Keratinocyte (primary cell): Measurements from ENCODE around the gene FAM120B. TPM values are rescaled to one million over a fixed set of nuclear protein-coding genes. Genes with fewer than 3 reads are reported as not detected.

Source experiments
- DNase-seq: peaks from one replicate; pipeline ENCODE4 v3.0.0-alpha.2; 2011; ENCODE audit warnings: low read depth, missing footprints, low spot score
- FAIRE-seq: peaks from 2 replicates; lab custom pipeline; 2011; peaks lifted over from hg19 to GRCh38; lab: Jason Lieb, UNC
- H2AFZ ChIP-seq: 2 replicates; pipeline ENCODE4 v1.6.0; 2012; ENCODE audit warnings: low read length, control low read depth, inconsistent platforms; ENCODE audit not compliant: control insufficient read depth
- H3K27ac ChIP-seq: 2 replicates; pipeline ENCODE4 v1.5.1; 2011; ENCODE audit warnings: low read length; ENCODE audit not compliant: control insufficient read depth, insufficient read depth
- H3K27me3 ChIP-seq: 3 replicates; pipeline ENCODE4 v1.6.0; 2011; ENCODE audit warnings: low read length; ENCODE audit not compliant: control insufficient read depth, insufficient read depth; ENCODE audit errors: extremely low read depth
- H3K36me3 ChIP-seq, 2 experiments: 2 replicates in 1 of 2; 3 replicates in 1 of 2; pipeline ENCODE4 v1.5.1; 2011; ENCODE audit warnings: low read length in 2 of 2, mild to moderate bottlenecking in 1 of 2; ENCODE audit not compliant: control insufficient read depth in 2 of 2, insufficient read depth in 2 of 2; ENCODE audit errors: extremely low read depth in 1 of 2
- H3K4me1 ChIP-seq: 3 replicates; pipeline ENCODE4 v1.5.1; 2011; ENCODE audit warnings: low read length; ENCODE audit not compliant: control insufficient read depth, insufficient read depth; ENCODE audit errors: extremely low read depth
- H3K4me2 ChIP-seq: 3 replicates; pipeline ENCODE4 v1.6.0; 2011; ENCODE audit warnings: low read depth, low read length; ENCODE audit not compliant: control insufficient read depth, insufficient read depth; ENCODE audit errors: extremely low read depth
- H3K4me3 ChIP-seq, 3 experiments: fragments of 200-600 bp in 1 of 3; sonication (generic) in 1 of 3; 2 replicates in 2 of 3; 3 replicates in 1 of 3; pipeline ENCODE4 v1.5.1; 2011 to 2016; ENCODE audit warnings: low read length in 3 of 3, mild to moderate bottlenecking in 3 of 3, control low read depth in 2 of 3, inconsistent platforms in 1 of 3, low read depth in 1 of 3, mixed read lengths in 1 of 3, mixed run types in 1 of 3, moderate library complexity in 1 of 3; ENCODE audit not compliant: control insufficient read depth in 2 of 3, insufficient read depth in 2 of 3; ENCODE audit errors: extremely low read depth in 1 of 3
- H3K79me2 ChIP-seq: 2 replicates; pipeline ENCODE4 v1.6.0; 2012; ENCODE audit warnings: low read length; ENCODE audit not compliant: control insufficient read depth, insufficient read depth
- H3K9ac ChIP-seq: 3 replicates; pipeline ENCODE4 v1.6.0; 2011; ENCODE audit warnings: low read length; ENCODE audit not compliant: control insufficient read depth, insufficient read depth; ENCODE audit errors: extremely low read depth
- H3K9me1 ChIP-seq: 3 replicates; pipeline ENCODE4 v1.6.0; 2011; ENCODE audit warnings: low read length; ENCODE audit not compliant: control insufficient read depth, insufficient read depth; ENCODE audit errors: extremely low read depth
- H3K9me3 ChIP-seq: 2 replicates; pipeline ENCODE4 v1.5.1; 2012; ENCODE audit warnings: low read depth, low read length; ENCODE audit not compliant: control insufficient read depth
- H4K20me1 ChIP-seq: 3 replicates; pipeline ENCODE4 v1.6.0; 2011; ENCODE audit warnings: low read length; ENCODE audit not compliant: control insufficient read depth, insufficient read depth; ENCODE audit errors: extremely low read depth
- CTCF ChIP-seq, 3 experiments: IDR thresholded peaks in 1 of 3; conservative IDR thresholded peaks in 1 of 3; optimal IDR thresholded peaks in 1 of 3; 2 replicates in 2 of 3; 3 replicates in 1 of 3; pipeline versions ENCODE3 to v1.5.1; 2011; ENCODE audit warnings: low read length in 3 of 3, mild to moderate bottlenecking in 3 of 3, moderate library complexity in 2 of 3, control low read depth in 1 of 3, inconsistent platforms in 1 of 3; ENCODE audit not compliant: insufficient read depth in 2 of 3; ENCODE audit errors: extremely low read depth in 1 of 3
- EZH2 ChIP-seq: IDR thresholded peaks from one replicate; pipeline ENCODE4 v1.6.1; 2012; ENCODE audit warnings: inconsistent platforms, mild to moderate bottlenecking, low read length, moderate library complexity
- dilution Hi-C: fragments of 300-500 bp; cut with MboI; formaldehyde crosslinking; loops from one replicate; pipeline ENCODE4 v1.7.0; 2020; ENCODE audit warnings: low sequenced_read_pairs; ENCODE audit not compliant: extremely low pct_ligation_motif_present
- polyA plus RNA-seq, 5 experiments: library from polyadenylated mRNA; depleted of rRNA in 3 of 5; stranded (reverse) in 3 of 5; stranded (forward) in 1 of 5; unstranded in 1 of 5; fragments of >200 nt; gene quantifications; 1 replicate in 1 of 5; 2 replicates in 3 of 5; 3 replicates in 1 of 5; pipeline versions ENCODE4 v1.2.1 to v1.2.3, GENCODE V29; 2011 to 2012; ENCODE audit warnings: missing spikeins in 2 of 5, low read depth in 1 of 5, low replicate concordance in 1 of 5

FAM120B gene
- polyA plus RNA-seq, 1 donor (not counting 4 experiments of a cell fraction or from before 2014, with no cell fraction given) = 17.4 TPM

DNA sequence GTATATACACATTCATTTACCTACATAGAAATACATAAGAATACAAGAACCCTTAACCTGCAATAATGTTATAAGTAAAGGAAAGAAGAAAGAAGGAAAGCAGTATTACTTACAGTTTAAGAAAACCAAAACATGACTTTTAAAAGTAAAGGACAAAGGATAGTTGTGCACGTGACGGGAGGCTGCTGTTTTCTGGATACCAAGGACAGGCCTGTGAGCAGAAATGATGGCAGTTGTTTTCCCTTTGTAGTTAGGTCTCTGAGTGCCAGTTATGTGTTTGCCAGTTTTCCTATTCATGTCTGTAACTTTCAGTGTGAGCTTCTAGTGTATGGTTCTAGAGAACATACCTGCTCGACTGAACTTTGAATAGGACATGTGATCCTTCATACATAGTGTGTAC is 54.8 kb downstream of the FAM120B start:
- Histone ChIP-seq H4K20me1 (no peaks in the 10 kb centered on the region), H3K27ac (no peak overlapping the region), H2AFZ (no peak overlapping the region), H3K9me1 (no peaks in the 10 kb centered on the region), H3K4me1 (peaks cover 16% of the 10 kb centered on the region), H3K36me3 (peaks cover 9 to 34% of the 10 kb centered on the region in 2 experiments), H3K9me3 (no peaks in the 10 kb centered on the region), H3K9ac (no peak overlapping the region), H3K79me2 (no peaks in the 10 kb centered on the region), H3K4me3 (no peak overlapping the region), H3K4me2 (no peak overlapping the region), H3K27me3 (no peaks in the 10 kb centered on the region)
- DNase-seq (no peak), FAIRE-seq (no peak)
- dilution Hi-C loops = no loop called here
- no peak for TF ChIP-seq CTCF (optimal IDR thresholded peaks at IDR 0.05 in 1 of 3, IDR thresholded peaks at IDR 0.05 in 1 of 3, conservative IDR thresholded peaks at IDR 0.05 in 1 of 3; ENCODE audit: extremely low read depth in 1 of 3, insufficient read depth in 2 of 3, low read length in 3 of 3)
- TF ChIP-seq EZH2 = no peak

- Histone ChIP-seq H3K27ac (no peak overlapping the region), H2AFZ (no peak overlapping the region), H3K4me2 (no peak overlapping the region), H3K79me2 (no peaks in the 10 kb centered on the region), H3K27me3 (no peaks in the 10 kb centered on the region), H4K20me1 (no peaks in the 10 kb centered on the region), H3K36me3 (peaks cover 9 to 29% of the 10 kb centered on the region in 2 experiments), H3K4me3 (no peak overlapping the region), H3K4me1 (peaks cover 16% of the 10 kb centered on the region), H3K9me1 (no peaks in the 10 kb centered on the region), H3K9ac (no peak overlapping the region), H3K9me3 (no peaks in the 10 kb centered on the region)
- DNase-seq (no peak), FAIRE-seq (no peak)
- dilution Hi-C loops = no loop called here
- no peak for TF ChIP-seq EZH2
- no peak for TF ChIP-seq CTCF (optimal IDR thresholded peaks at IDR 0.05 in 1 of 3, IDR thresholded peaks at IDR 0.05 in 1 of 3, conservative IDR thresholded peaks at IDR 0.05 in 1 of 3; ENCODE audit: extremely low read depth in 1 of 3, insufficient read depth in 2 of 3, low read length in 3 of 3)
Measured at GRCh38 chr6:170362121-170362520, 55.6 kb downstream of the FAM120B start.
